Mucosa of descending colon (tissue), 3 donors: ENCODE data around the gene ASF1A. TPM values are rescaled to one million over a fixed set of nuclear protein-coding genes. Genes with fewer than 3 reads are reported as not detected.

Experiments
- ATAC-seq: fragments of 200-7000 bp; cut with Tn5 transposase; one replicate; pipeline ENCODE4 v1.9.1; 2020; ENCODE audit warnings: mild to moderate bottlenecking, moderate library complexity
- DNase-seq, 3 donors: peaks; one replicate each; pipeline ENCODE4 v3.0.0-alpha.2; 2020
- H3K36me3 ChIP-seq: fragments of 200-600 bp; one replicate; pipeline ENCODE4 v1.8.0; 2021; ENCODE audit warnings: low read depth, mild to moderate bottlenecking
- H3K4me1 ChIP-seq: fragments of 200-600 bp; one replicate; pipeline ENCODE4 v1.8.0; 2021; ENCODE audit warnings: low read depth, mild to moderate bottlenecking
- H3K4me3 ChIP-seq: fragments of 200-600 bp; one replicate; pipeline ENCODE4 v1.8.0; 2021; ENCODE audit warnings: mild to moderate bottlenecking
- H3K9me3 ChIP-seq: fragments of 200-600 bp; one replicate; pipeline ENCODE4 v1.8.0; 2021; ENCODE audit warnings: mild to moderate bottlenecking
- intact Hi-C, 2 donors: fragments of 100-400 bp; cut with DNase I in 1 of 2; cut with micrococcal nuclease in 1 of 2; formaldehyde crosslinking; loops; one replicate each; pipeline versions ENCODE4 v1.11.0 to v1.11.1; 2022; cut with DNase I, micrococcal nuclease
- total RNA-seq, 3 donors: library from RNA; stranded (reverse); fragmentation: NEBNext Ultra II Directional in 2 of 3; extraction: Animal tissue kit (Norgen Biotek cat#: 25700) in 2 of 3; gene quantifications; one replicate each; pipeline versions ENCODE4 v1.2.1 to v1.2.4, GENCODE V29; 2021 to 2023
- TF ChIP-seq, protein P1 (sequence below): fragments of 200-600 bp; IDR thresholded peaks from one replicate; pipeline ENCODE4 v1.8.0; 2022; ENCODE audit warnings: antibody characterized with exemption, mild to moderate bottlenecking
- donor health status: DM: no; HTN: no; CAD: no; lungs with moderate emphysema.
- donor health status: DM: no; HTN: no; CAD: no.
- donor health status: DM: no; HTN: yes; CAD: no.

The ASF1A gene
- total RNA-seq, 3 donors from 2014 or later = 14.3 to 22.2 (median 17.1) TPM

DNA sequence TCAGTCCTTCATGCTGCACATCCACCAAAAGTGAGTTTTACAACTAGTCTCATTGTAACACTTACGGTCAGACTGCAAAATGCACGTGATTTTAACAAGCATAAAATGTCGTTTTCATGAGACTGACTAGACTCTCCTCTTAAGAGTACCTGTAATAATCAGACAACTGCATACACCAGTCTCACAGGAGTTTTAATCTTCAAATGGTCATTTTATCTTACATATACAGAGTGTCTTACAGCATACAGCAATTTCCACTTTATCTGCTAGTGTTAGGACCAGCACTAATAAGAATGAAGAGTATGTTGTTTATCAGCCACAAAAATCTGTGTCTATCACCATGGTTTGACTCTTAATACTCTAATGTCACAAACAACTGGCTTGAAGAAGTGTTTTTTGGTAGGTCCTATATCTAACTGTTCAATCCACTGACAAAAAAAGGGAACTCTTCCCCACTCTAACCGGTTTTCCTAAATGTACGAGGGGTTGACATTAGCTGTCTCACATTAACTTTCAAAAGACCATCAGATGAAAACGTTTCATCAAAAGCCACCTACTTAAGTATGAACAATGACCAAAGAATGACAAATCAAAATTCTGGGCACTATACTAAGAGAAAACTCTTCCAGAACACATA lies 1.5 kb upstream of the ASF1A start:
- intact Hi-C loops = no loop called here
- Histone ChIP-seq H3K4me3 (no peak overlapping the region), H3K36me3 (no peaks in the 10 kb centered on the region), H3K9me3 (no peaks in the 10 kb centered on the region), H3K4me1 (peaks cover 5% of the 10 kb centered on the region)
- DNase-seq (no peak), ATAC-seq (no peak)
- TF ChIP-seq, protein P1, sequence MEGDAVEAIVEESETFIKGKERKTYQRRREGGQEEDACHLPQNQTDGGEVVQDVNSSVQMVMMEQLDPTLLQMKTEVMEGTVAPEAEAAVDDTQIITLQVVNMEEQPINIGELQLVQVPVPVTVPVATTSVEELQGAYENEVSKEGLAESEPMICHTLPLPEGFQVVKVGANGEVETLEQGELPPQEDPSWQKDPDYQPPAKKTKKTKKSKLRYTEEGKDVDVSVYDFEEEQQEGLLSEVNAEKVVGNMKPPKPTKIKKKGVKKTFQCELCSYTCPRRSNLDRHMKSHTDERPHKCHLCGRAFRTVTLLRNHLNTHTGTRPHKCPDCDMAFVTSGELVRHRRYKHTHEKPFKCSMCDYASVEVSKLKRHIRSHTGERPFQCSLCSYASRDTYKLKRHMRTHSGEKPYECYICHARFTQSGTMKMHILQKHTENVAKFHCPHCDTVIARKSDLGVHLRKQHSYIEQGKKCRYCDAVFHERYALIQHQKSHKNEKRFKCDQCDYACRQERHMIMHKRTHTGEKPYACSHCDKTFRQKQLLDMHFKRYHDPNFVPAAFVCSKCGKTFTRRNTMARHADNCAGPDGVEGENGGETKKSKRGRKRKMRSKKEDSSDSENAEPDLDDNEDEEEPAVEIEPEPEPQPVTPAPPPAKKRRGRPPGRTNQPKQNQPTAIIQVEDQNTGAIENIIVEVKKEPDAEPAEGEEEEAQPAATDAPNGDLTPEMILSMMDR = no peak

DNA sequence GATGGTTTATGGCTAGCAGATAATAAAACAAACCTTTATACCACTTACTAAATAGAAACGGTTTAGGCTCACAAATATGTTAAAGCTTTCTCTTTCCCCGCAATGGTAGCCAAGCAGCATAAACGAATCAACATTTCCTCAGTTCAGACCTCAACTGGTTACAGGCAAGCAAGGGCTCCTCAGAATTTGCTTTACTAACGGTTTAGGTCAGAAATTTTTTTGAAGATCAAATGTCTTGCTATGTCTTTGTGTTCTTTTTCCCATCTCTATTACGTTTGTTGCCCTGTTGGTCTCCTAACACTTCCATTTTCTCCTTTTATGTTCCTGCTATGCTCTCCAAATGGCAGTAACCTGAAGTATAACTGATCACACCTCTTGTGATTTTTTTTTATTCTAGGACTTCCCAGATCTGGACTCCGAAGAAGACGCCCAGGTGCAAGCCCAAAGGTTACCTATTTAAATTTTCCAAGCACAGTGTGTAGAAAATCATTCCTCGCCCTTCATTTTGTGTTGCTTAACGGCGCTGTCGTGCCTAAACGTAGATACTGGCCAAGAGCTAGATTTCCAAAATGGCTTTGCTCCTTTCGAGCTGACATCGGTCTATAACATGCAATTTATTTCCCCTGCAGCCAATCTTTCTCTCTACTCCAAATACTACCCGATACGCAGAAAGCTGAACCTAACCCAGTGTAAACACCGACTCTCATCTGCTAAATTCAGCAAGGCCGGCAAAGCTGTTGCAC lies 717 bp upstream of the ASF1A start:
- TF ChIP-seq, protein P1 = no peak
- DNase-seq (peak in 2 of 3 donors; percentile 34 to 60), ATAC-seq (peak; percentile 34)
- no peaks in the 10 kb centered on the region for H3K36me3 ChIP-seq
- intact Hi-C loops = no loop called here
- H3K9me3 ChIP-seq = no peaks in the 10 kb centered on the region
- peak overlapping the region; percentile 66 for H3K4me3 ChIP-seq
- peaks cover 5% of the 10 kb centered on the region for H3K4me1 ChIP-seq

DNA sequence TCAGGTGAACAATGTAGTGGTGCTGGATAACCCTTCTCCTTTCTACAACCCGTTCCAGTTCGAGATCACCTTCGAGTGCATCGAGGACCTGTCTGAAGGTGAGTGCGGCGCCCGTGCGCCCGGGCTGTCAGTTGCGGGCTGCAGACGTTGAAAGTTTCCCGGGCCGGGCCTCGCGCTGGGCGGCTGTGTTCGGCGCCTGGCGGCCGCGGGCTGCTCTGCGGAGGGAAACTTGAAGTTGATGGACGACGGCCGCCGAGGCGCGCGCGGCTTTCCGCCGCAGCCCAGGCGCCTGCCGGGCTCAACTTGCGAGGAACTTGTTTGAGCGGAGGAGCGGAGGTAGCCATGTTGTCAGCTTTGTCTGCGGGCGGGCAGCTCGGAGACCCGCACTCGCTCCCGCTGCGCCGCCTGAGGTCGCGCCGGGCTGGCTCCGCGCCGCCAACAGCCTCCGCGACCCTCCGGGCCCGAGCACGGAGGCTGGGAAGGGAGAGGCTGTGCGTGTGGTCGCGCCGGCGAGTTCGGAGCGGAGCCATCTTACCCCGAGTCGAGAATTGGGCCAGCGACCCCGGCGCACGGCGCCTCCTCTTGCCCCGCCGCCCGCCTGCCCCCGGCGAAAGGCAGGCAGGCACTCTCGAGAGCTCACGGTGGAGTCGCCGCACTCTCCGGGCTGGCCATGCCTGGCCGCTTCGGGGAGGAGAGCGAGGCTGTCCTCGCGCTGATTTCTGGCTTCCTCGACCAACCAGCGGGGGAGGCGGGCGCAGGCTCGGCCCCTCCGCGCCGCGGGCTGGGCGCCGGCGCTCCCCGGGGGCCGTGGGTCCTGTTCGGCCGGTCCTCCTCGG lies 691 bp downstream of the ASF1A start:
- Histone ChIP-seq H3K9me3 (no peaks in the 10 kb centered on the region), H3K36me3 (no peaks in the 10 kb centered on the region), H3K4me3 (peak overlapping the region; percentile 66), H3K4me1 (peaks cover 5% of the 10 kb centered on the region)
- TF ChIP-seq, protein P1 = no peak
- peak; percentile 66 to 80 (median 79) for DNase-seq
- intact Hi-C loops = no loop called here
- peak; percentile 63 for ATAC-seq

DNA sequence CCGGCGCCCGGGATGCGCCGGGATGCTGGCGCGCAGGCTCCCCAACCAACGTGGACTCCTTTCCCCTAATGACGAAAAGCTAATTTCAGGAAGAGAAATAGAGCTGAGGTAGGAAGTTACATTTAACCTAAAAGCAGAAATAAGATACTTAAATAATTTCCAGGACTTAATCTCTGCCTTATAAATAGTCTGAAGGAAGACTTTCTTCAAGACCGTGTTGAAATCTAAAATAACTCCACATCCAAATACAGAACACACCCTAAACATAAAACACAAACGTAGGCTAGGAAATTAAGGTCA lies 1.3 kb downstream of the ASF1A start:
- ATAC-seq (no peak), DNase-seq (no peak)
- H3K36me3 ChIP-seq = no peaks in the 10 kb centered on the region
- peaks cover 11% of the 10 kb centered on the region for H3K4me1 ChIP-seq
- TF ChIP-seq, protein P1 = no peak
- intact Hi-C loops = no loop called here
- no peaks in the 10 kb centered on the region for H3K9me3 ChIP-seq
- H3K4me3 ChIP-seq = peak overlapping the region; percentile 66

DNA sequence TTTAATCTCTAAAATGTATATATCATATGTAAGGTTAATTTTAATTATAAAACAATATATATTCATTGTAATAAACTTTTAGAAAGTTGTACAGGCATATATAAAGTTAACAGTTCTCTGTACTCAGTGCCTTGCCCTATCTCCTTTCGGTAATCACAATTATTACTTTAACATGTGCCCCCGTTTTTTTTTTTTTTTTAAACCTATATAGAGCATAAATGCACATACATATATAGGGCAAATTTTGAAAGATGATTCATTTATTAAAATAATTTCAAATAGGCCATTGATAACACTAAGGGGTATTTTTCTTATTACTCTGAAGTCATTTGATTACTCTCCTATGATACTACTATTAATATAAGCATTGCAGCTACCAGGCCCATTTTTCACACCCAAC lies 1.9 kb downstream of the ASF1A start:
- TF ChIP-seq, protein P1 = no peak
- Histone ChIP-seq H3K9me3 (no peaks in the 10 kb centered on the region), H3K36me3 (no peaks in the 10 kb centered on the region), H3K4me3 (no peak overlapping the region), H3K4me1 (peaks cover 17% of the 10 kb centered on the region)
- DNase-seq (no peak), ATAC-seq (no peak)
- intact Hi-C loops = no loop called here
